ENCODE data around the gene RETREG1.
"Not testable (repeated sequence)": the region's sequence is repeated elsewhere in the genome, so short reads cannot be mapped to it uniquely, and the experiment has no call there.

Gene RETREG1

GRCh38 chr5:16616536-16617273 is at the start of gene RETREG1:
Gene RETREG1 (minus strand): TSS chr5:16616997. CDS start chr5:16616971, 26 bp downstream.
- peak; percentile 79 for DNase-seq

GRCh38 chr5:16666130-16666882 is 49.5 kb upstream of the RETREG1 start:
- DNase-seq: no peak

- DNase-seq: no peak
Observed at GRCh38 chr5:16665601-16666000, 48.8 kb upstream of the RETREG1 start.

GRCh38 chr5:16664368-16664767 is 47.6 kb upstream of the RETREG1 start:
- DNase-seq: no peak

GRCh38 chr5:16663840-16664239 is 47.0 kb upstream of the RETREG1 start:
- no peak for DNase-seq

- DNase-seq: no peak
Observed at GRCh38 chr5:16661713-16662112, 44.9 kb upstream of the RETREG1 start.

GRCh38 chr5:16660982-16661381 is 44.2 kb upstream of the RETREG1 start:
- DNase-seq: no peak

- DNase-seq: no peak
Observed at GRCh38 chr5:16659536-16659935, 42.7 kb upstream of the RETREG1 start.

- no peak for DNase-seq
Observed at GRCh38 chr5:16656561-16657191, 39.9 kb upstream of the RETREG1 start.

- no peak for DNase-seq
Observed at GRCh38 chr5:16654647-16655334, 38.0 kb upstream of the RETREG1 start.

- DNase-seq: not testable (repeated sequence)
Observed at GRCh38 chr5:16648739-16649138, 31.9 kb upstream of the RETREG1 start.

GRCh38 chr5:16644301-16644889 is 27.6 kb upstream of the RETREG1 start:
- DNase-seq: no peak

GRCh38 chr5:16642867-16643266 is 26.1 kb upstream of the RETREG1 start:
- no peak for DNase-seq

GRCh38 chr5:16639206-16639605 is 22.4 kb upstream of the RETREG1 start:
- no peak for DNase-seq

- no peak for DNase-seq
Observed at GRCh38 chr5:16628376-16628775, 11.6 kb upstream of the RETREG1 start.

- no peak for DNase-seq
Observed at GRCh38 chr5:16626696-16627264, 10.0 kb upstream of the RETREG1 start.

- no peak for DNase-seq
Observed at GRCh38 chr5:16625096-16625495, 8.3 kb upstream of the RETREG1 start.

- no peak for DNase-seq
Observed at GRCh38 chr5:16619136-16619535, 2.3 kb upstream of the RETREG1 start.

- no peak for DNase-seq
Observed at GRCh38 chr5:16618138-16618897, 1.5 kb upstream of the RETREG1 start.

- DNase-seq: peak; percentile 32
Observed at GRCh38 chr5:16617274-16617968, 624 bp upstream of the RETREG1 start.
